Activated T-cell treated with anti-CD3 and anti-CD28 coated beads, Interleukin-2, amount 50 U/mL, for 48 hours (primary cell): ENCODE data around the gene DDX52.
"Not testable (repeated sequence)": the region's sequence is repeated elsewhere in the genome, so short reads cannot be mapped to it uniquely, and the experiment has no call there.

ENCODE experiments used
- DNase-seq, 2 experiments: peaks; one replicate each; pipeline ENCODE4 v3.0.0-alpha.2; 2020

Gene DDX52

DNA sequence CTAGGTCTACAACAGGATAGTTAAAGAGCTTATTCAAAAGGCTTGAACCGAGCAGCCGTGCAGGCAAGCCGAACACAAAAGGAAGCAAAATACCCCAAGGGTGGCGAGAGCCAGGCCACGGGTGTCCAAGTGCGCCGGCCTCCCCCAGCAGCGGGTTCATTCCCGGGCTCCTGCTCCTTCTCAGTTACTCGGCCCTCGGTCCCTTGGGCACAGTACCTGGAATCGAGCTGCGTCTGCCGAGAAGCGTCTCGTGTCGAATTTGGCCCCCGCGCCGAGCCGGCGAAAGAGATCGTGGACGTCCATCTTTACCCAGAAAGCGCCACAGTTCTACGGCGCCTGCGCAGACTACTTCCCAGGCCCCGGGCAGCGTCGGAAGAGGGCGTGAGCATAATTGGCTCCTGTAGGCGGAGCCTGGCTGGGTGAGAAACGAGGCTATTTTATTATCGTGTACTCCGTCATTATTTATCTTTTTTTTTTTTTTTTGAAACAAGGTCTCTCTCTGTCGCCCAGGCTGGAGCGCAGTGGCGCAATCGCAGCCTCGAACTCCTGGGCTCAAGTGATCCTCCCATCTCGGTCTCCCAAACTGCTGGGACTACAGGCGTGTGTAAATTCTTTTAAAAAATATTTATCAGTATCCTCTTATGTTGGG, at the start of gene DDX52:
TSS of gene DDX52 (minus strand) at position 329 of the 649 bp plus-strand sequence. CDS start at position 303, 26 bp downstream.
- DNase-seq, result peak; percentile 89 to 90

DNA sequence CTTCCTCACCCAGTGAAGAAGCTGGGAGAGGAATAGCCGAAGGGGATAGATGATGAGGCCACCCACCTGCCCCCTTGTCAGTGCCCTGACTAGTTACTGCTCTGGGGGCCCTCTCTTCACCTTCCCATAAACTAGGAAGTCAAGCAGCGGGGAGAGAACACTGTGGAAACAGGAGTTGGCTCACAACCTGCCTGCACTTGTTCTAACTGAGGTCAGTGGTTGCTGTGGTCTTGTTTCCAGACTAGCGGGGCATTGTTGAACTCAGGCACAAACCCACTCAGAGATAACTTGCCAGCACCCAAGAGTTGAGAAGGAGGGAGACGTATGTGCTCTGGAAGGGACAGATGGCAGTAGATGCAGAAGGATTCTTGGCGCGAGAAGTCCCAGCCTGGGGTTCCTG, 48.6 kb upstream of the DDX52 start:
- DNase-seq, result no peak

- no peak for DNase-seq
Observed at GRCh38 chr17:37689317-37689716, 46.1 kb upstream of the DDX52 start.

DNA sequence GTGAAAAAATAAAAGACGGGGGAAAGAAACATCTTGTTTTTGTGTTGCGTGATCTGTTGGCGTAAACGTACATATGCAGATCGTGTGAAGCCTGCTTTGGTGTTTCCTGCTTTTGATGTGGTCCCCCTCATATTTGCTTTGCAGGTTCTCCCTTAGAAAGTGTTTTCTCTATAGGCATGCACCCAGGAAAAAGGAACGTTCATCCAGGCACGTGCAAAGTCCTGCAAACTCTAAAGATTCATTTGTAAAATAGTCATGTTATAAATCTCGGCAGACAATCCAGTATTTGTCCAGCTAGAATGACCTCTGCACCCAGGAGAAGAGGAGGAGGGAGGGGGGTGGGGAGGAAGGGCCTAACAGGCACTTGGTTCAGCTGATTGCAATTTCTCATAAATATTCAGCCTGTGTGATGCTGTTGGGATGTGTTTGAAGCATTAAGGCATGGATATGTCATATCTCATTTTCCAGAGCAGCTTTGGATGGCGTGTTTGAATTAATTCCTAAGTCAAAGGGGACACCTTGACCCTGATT, 40.3 kb upstream of the DDX52 start:
- DNase-seq, result no peak

DNA sequence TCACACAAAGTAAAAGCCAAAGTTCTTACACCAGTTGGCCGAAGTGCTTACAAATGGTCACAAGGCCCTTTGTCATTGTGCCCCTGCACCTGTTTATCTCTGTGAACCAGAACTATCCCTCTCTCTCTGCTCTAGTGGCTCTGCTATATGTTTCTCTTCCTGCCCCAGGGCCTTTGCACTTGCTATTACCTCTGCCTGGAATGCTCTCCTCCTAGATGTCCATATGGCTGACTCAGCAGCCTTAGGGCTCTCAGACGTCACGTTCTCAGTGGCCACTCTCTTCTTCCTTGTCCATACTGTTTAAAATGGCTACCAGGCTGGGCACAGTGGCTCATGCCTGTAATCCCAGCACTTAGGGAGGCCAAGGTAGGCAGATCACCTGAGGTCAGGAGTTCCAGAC, 38.8 kb upstream of the DDX52 start:
- no peak for DNase-seq

DNA sequence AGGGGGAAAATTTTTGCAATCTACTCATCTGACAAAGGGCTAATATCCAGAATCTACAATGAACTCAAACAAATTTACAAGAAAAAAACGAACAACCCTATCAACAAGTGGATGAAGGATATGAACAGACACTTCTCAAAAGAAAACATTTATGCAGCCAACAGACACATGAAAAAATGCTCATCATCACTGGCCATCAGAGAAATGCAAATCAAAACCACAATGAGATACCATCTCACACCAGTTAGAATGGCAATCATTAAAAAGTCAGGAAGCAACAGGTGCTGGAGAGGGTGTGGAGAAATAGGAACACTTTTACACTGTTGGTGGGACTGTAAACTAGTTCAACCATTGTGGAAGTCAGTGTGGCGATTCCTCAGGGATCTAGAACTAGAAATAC, 36.7 kb upstream of the DDX52 start:
- DNase-seq, result not testable (repeated sequence)

DNA sequence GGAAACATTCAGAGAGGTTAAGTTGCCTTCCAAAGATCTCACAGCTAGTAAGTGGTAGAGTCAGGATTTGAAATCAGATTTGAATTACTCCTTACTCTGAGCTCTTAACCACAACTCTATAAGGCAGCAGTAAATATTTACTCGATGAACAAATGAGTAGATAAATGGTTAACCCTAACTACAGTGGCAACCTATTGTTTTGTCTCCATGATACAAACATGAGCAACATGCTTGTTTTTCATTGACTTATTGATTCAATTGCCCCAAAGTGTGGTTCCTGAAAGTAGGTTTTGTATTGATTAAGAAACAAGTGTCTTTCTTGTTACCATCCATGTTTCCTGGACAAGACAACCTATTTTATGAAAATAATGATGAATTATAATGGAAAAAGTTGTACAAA, 34.8 kb upstream of the DDX52 start:
- no peak for DNase-seq

DNA sequence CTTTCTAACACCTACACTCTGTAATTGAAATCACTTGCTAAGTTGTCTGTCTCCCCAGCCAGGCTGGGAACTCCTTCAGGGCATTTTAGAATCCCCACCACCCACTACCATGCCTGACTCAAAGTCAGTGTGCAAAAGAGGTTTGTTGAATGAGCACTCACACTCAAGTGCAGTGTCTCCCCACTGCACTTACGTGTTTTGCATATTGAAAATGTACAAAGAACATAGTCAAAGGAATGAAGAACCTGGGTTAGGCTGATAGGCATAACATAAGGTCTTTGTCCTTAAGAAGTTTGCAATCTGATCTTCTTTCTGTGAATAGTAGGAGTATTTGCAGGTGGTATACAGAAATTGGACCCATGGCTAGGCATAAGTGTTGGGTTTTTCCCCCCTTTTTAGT, 33.8 kb upstream of the DDX52 start:
- DNase-seq, result no peak

DNA sequence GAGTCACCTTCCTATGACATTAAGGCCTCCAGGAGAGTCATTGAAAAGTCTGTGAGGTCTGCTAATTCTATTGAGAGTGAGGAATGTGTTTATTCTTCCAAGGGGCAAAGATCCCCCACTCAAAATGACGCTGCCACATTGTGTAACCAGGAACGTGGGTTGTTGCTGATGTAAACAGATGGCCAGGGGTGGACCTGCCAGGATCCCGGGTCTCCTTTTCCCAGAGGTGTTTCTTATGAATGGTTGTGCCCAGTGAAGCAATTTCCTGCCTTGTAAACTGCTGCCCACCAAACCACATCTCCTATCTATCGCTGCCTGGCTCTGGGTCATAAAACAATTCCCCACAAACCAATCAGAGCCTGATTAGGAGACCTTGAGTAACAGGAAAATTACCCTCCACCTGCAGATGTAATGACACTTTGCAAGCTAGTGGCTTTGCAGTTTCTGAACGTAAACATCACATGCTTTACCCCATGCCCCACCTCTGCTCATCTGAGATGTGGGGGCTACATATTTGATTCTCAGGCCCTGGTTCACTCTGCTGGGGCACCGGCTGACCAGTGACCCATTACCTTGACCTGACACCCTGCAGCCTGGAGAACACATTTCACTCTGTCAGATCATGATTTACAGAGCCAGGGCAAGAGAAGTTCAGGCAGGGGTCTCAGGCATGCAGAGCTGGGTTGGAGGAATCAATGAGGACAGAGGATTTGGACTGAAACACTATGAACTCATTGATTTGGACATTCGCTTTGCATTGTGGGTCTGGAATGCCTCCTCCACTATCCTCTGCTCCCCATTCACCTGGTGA, 33.1 kb upstream of the DDX52 start:
- DNase-seq, result no peak

- DNase-seq, result no peak
Observed at GRCh38 chr17:37674511-37674910, 31.3 kb upstream of the DDX52 start.

DNA sequence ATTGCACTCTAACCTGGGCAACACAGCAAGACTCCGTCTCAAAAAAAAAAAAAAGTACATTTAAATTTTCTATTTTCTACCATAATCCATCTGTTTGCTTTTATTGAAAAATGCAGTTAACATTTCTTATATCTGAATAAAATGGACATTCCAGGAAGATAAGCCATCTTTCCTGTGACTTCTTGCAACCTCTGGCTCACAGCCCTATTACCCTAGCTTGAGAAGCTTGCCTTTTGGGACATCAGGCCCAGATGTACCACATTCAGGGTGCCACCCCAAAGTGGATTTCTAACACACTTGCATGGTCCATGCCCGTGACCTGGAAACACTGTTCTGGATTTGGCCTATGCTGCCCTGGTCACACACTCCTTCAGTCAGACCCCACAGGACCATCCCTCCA, 30.1 kb upstream of the DDX52 start:
- DNase-seq, result no peak

DNA sequence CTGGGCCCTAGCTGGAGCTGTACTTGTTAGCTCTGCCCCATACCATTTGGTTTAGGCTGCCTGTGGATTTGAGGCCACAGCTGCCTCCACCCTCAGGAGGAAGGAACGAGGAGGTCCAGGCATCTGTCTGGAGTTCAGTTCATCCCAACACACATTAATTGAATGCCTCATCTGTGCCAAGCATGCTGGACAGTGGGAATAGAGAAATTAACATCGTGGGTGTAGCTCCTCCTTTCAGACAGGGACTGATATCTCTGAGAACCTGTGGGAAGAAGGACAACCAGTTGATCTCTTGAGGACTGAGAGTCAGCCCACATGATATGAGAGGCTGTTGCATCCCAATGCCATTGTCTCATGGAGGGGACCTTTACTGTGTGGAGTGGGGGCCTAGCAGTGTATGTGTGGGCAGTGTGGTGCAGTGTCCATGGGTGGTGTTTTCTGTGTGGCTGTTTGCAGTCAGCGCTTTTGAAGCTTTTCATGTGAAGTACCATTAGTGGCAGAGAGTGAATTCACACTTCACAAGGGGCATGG, 29.4 kb upstream of the DDX52 start:
- no peak for DNase-seq

- no peak for DNase-seq
Observed at GRCh38 chr17:37671824-37672547, 28.7 kb upstream of the DDX52 start.

- no peak for DNase-seq
Observed at GRCh38 chr17:37671028-37671823, 28.0 kb upstream of the DDX52 start.

DNA sequence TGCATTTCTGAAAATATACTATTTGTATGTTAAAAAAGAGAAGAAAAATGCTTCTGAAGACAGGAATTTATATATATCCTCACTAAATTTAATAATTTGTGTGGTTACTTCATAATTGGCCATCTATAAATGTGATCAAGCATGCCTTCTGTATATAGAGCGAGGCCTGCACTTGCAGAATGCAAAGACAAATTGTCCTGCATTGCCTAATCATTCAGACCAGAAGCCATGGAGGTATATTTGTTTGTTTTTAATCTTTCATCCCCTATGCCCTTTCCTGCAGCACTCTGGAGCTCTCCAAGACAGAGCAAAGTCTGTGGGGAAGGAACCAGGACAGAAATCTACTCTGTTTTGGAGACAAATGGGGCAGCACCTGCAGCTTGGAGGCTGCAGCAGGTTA, 23.8 kb upstream of the DDX52 start:
- DNase-seq, result no peak

DNA sequence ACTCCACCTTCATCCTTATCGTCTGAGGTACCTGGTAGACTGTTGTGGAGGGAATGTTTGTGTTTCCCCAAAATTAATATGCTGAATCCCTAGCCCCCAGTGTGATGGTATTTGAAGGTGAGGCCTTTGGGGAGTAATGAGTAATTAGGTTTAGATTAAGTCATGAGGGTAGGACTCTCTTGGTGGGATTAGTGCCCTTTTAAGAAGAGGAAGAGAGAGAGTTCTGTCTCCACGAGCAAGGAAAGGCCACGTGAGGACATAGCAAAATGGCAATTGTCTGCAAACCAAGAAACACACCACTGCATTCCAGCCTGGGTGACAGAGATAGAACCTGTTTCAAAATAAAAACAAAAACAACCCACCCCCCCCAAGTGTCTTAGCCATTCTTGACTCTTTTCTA, 21.0 kb upstream of the DDX52 start:
- no peak for DNase-seq

DNA sequence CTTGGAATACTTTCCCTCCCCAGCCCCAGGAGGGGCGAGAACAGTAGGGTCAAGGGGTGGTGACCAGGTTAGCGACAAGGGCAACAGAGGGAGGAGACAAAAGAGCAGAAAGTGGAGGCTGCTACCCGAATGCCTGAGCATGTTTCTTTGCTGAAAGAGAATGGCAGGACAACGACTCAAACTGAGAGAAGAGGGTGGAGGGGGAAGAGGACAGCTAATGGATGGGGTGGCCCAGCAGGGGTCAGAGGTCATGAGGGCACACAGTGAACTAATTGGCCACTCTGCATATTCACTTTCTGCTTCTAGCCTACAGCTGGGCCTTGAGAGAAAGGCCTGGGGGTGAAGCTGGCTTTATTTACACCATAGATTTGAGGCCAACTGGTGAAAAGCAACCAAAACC, 19.1 kb upstream of the DDX52 start:
- no peak for DNase-seq

- no peak for DNase-seq
Observed at GRCh38 chr17:37661400-37662014, 18.3 kb upstream of the DDX52 start.

- no peak for DNase-seq
Observed at GRCh38 chr17:37659925-37660324, 16.7 kb upstream of the DDX52 start.

GRCh38 chr17:37657202-37657601, 14.0 kb upstream of the DDX52 start:
- DNase-seq, result no peak

GRCh38 chr17:37651849-37652248, 8.6 kb upstream of the DDX52 start:
- DNase-seq, result no peak

DNA sequence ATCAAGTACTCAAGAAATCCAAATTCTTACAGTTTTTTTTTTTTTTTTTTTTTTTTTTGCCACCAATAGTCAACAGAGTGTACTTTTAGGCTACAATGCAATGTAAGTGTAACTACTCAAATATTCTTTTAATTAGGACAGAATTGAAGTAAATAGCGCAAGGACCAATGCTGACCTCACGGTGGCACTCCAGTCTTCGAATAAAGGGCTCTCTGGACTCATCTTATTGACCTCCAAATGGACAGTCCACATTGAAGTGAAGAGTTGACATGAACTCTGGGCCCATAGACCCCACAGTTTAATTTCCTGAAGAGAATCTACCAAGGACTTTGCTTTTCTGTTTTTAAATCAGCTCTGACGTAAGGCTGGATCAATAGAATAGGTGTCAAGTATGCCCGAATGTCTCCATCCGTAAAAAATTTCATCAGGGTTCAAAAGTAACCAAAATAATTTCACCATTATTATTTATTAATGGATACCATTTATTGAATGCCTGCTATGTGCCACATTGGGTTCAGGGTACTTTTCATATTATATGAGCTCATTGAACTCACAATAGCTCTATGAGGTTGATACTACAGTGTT, 7.3 kb upstream of the DDX52 start:
- DNase-seq, result no peak
